ENCODE measurements around the gene KLHL4.
"Not testable (repeated sequence)": the region's sequence is repeated elsewhere in the genome, so short reads cannot be mapped to it uniquely, and the experiment has no call there.

The KLHL4 gene, protein sequence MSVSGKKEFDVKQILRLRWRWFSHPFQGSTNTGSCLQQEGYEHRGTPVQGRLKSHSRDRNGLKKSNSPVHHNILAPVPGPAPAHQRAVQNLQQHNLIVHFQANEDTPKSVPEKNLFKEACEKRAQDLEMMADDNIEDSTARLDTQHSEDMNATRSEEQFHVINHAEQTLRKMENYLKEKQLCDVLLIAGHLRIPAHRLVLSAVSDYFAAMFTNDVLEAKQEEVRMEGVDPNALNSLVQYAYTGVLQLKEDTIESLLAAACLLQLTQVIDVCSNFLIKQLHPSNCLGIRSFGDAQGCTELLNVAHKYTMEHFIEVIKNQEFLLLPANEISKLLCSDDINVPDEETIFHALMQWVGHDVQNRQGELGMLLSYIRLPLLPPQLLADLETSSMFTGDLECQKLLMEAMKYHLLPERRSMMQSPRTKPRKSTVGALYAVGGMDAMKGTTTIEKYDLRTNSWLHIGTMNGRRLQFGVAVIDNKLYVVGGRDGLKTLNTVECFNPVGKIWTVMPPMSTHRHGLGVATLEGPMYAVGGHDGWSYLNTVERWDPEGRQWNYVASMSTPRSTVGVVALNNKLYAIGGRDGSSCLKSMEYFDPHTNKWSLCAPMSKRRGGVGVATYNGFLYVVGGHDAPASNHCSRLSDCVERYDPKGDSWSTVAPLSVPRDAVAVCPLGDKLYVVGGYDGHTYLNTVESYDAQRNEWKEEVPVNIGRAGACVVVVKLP

DNA sequence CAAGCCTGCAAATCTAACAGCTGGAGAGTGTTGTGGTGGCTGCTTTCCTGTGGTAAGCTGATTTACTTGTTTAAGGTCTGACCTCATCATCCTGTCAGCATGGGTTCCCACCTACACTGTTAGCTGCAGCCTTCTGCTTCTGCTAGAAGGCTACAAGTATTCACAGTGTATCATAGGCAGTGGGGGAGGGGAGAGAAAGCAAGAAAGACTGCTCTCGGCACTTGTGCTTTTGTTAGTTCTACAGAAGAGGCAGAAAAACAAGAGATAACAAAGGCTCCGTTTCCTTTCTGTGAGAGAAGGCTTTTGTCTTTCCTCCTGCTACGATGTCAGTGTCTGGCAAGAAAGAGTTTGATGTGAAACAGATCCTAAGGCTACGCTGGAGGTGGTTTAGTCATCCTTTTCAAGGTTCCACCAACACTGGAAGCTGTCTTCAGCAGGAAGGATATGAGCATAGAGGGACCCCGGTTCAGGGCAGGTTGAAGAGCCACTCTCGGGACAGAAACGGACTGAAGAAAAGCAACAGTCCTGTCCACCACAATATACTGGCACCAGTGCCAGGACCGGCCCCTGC is at the start of gene KLHL4:
KLHL4 (plus strand) TSS at position 232 of the 571 bp plus-strand sequence; CDS start at position 324, 92 bp downstream.
- no peak within 1 kb of the TSS for H3K27ac ChIP-seq (ENCODE audit: low read depth, low read length)
- H3K9ac ChIP-seq (ENCODE audit: low read length): peak within 1 kb of the TSS; percentile 24
- H3K4me1 ChIP-seq (ENCODE audit: insufficient read depth, low read length): no peaks in the 10 kb centered on the region
- H3K36me3 ChIP-seq (ENCODE audit: insufficient read depth, low read length): no peaks in the 10 kb centered on the region
- H3K9me3 ChIP-seq (ENCODE audit: low read length): no peaks in the 10 kb centered on the region
- peak within 1 kb of the TSS in 1 of 2 donors; percentile 44 for H3K4me3 ChIP-seq (ENCODE audit: low read depth in 1 of 2, low read length in 2 of 2)
- no peaks in the 10 kb centered on the region for H3K27me3 ChIP-seq (ENCODE audit: control insufficient read depth in 1 of 2, insufficient read depth in 2 of 2, low read length in 2 of 2)

DNA sequence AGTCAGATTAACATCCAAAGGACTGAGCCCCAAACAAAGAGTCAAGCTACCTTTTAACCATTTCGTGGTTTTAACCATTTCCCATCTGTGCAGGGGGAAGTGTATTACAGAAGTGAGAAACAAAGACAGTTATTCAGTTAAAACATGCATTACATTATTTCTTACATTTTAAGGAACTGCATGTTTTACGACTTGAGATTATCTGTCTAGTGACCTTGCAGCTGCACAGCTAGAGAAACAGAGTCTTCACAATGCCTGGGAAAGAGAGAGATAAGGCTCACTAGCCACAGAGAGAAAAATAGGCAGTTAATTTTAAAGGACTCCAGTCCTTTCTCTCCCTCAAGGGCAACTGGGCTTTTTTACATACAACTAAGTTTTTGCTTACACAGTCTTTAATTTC is 48.7 kb upstream of the KLHL4 start:
- no peaks in the 10 kb centered on the region for H3K27me3 ChIP-seq (ENCODE audit: control insufficient read depth in 1 of 2, insufficient read depth in 2 of 2, low read length in 2 of 2)

DNA sequence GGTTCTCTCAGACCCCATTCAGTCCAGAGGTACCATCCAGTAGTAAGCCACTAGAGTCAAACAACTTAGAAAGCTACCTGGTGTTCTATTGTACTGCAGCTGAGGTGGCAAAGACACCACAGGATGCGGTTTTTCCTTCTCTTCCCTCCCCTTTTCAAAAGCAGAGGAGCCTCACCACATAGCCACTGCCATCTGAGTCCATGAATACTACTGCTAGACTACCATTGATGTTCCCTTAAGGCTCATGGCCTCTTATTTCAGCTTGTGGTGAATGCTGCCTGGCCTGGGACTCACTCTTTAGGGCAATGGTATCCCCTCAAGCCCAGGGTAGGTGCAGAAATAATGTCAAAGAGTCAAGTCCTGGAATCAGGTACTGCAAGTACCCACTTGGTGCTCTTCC is 41.8 kb upstream of the KLHL4 start:
- Histone ChIP-seq H3K27me3 (ENCODE audit: control insufficient read depth in 1 of 2, insufficient read depth in 2 of 2, low read length in 2 of 2) (peaks cover 0 to 4% of the 10 kb centered on the region in 2 donors), H3K9me3 (ENCODE audit: low read length) (no peaks in the 10 kb centered on the region), H3K36me3 (ENCODE audit: insufficient read depth, low read length) (no peaks in the 10 kb centered on the region), H3K4me3 (ENCODE audit: low read depth in 1 of 2, low read length in 2 of 2) (no peak overlapping the region), H3K4me1 (ENCODE audit: insufficient read depth, low read length) (no peaks in the 10 kb centered on the region), H3K9ac (ENCODE audit: low read length) (no peak overlapping the region), H3K27ac (ENCODE audit: low read depth, low read length) (no peak overlapping the region)

More for the DNA sequence above, 48.7 kb upstream of the KLHL4 start:
- no peaks in the 10 kb centered on the region for H3K9me3 ChIP-seq (ENCODE audit: low read length)
- no peaks in the 10 kb centered on the region for H3K4me1 ChIP-seq (ENCODE audit: insufficient read depth, low read length)
- no peak overlapping the region for H3K27ac ChIP-seq (ENCODE audit: low read depth, low read length)
- H3K36me3 ChIP-seq (ENCODE audit: insufficient read depth, low read length): no peaks in the 10 kb centered on the region
- no peak overlapping the region for H3K4me3 ChIP-seq (ENCODE audit: low read depth in 1 of 2, low read length in 2 of 2)
- H3K9ac ChIP-seq (ENCODE audit: low read length): no peak overlapping the region

DNA sequence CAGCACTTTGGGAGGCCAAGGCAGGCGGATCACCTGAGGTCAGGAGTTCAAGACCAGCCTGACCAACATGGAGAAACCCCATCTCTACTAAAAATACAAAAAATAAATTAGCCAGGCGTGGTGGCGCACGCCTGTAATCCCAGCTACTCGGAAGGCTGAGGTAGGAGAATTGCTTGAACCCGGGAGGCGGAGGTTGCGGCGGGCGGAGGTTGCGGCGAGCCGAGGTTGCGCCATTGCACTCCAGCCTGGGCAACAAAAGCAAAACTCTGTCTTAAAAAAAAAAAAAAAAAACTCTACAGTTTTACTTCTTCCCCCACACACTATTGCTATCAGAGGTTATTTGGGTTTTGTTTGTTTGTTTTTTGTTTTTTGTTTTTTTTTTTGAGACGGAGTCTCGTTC is 38.9 kb upstream of the KLHL4 start:
- H3K27ac ChIP-seq (ENCODE audit: low read depth, low read length); H3K9ac ChIP-seq (ENCODE audit: low read length); H3K4me1 ChIP-seq (ENCODE audit: insufficient read depth, low read length): not testable (repeated sequence)

DNA sequence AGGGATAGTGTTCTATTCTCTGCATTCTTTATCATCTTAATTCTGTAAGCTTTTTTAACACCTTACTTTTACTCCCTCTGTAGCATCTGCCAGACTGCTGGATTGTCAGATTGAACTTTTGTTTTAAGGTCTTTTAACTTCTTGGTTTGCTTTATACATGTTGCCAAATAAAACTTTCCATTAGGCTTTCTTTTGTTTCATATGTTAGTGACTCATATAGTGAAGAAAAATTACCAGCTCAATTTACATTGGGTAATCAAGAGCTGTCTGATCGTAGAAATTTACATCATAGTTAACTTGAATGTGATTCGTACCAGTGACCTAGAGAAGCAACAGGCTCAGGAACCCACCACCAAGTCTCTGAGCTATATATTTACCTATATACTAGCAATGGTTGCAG is 28.5 kb upstream of the KLHL4 start:
- no peaks in the 10 kb centered on the region for H3K9me3 ChIP-seq (ENCODE audit: low read length)
- H3K4me3 ChIP-seq (ENCODE audit: low read depth in 1 of 2, low read length in 2 of 2): no peak overlapping the region
- H3K4me1 ChIP-seq (ENCODE audit: insufficient read depth, low read length): no peaks in the 10 kb centered on the region
- no peak overlapping the region for H3K9ac ChIP-seq (ENCODE audit: low read length)
- H3K36me3 ChIP-seq (ENCODE audit: insufficient read depth, low read length): no peaks in the 10 kb centered on the region
- H3K27me3 ChIP-seq (ENCODE audit: control insufficient read depth in 1 of 2, insufficient read depth in 2 of 2, low read length in 2 of 2): no peaks in the 10 kb centered on the region
- no peak overlapping the region for H3K27ac ChIP-seq (ENCODE audit: low read depth, low read length)

More for the DNA sequence above, 38.9 kb upstream of the KLHL4 start:
- H3K4me3 ChIP-seq (ENCODE audit: low read depth in 1 of 2, low read length in 2 of 2); H3K27me3 ChIP-seq (ENCODE audit: control insufficient read depth in 1 of 2, insufficient read depth in 2 of 2, low read length in 2 of 2); H3K36me3 ChIP-seq (ENCODE audit: insufficient read depth, low read length); H3K9me3 ChIP-seq (ENCODE audit: low read length): not testable (repeated sequence)

DNA sequence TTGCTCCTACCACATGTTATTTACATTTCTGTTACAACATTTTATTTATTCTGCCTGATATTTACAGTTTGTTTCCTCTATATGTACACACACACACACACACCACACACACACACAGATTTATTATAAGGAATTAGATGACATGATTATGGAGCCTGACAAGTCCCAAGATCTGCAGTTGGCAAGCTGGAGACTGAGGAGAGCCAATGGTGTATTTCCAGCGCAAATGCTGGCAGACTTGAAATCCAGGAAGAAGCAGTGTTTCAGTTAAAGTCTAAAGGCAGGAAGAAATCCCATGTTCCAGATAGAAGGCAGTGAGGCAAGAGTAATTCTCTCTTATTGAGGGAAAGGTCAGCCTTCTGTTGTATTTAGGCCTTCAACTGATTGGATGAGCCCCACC is 1.8 kb upstream of the KLHL4 start:
- H3K4me1 ChIP-seq (ENCODE audit: insufficient read depth, low read length): no peaks in the 10 kb centered on the region
- H3K27ac ChIP-seq (ENCODE audit: low read depth, low read length): no peak overlapping the region
- no peaks in the 10 kb centered on the region for H3K36me3 ChIP-seq (ENCODE audit: insufficient read depth, low read length)
- H3K9ac ChIP-seq (ENCODE audit: low read length): no peak overlapping the region
- H3K4me3 ChIP-seq (ENCODE audit: low read depth in 1 of 2, low read length in 2 of 2): no peak overlapping the region
- no peaks in the 10 kb centered on the region for H3K27me3 ChIP-seq (ENCODE audit: control insufficient read depth in 1 of 2, insufficient read depth in 2 of 2, low read length in 2 of 2)
- H3K9me3 ChIP-seq (ENCODE audit: low read length): no peaks in the 10 kb centered on the region

DNA sequence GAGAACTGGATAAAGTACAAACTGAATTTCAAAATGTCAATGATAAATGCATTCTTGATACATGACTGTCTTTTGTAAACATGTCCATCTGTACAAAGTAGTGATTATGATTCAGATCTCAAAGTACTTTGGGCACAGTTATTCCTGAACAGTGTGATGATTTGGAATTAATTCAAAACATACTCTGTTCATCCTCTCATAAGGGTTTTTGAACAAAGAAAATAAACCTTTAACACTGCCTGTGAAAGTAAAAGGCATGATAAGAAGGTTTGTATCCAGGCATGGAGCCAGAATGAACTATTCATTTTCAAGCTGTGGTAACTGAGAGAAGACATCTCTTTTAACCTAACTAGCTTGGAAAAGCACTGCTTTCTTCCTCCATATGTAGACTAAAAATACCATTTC is 883 bp upstream of the KLHL4 start:
- H3K27me3 ChIP-seq (ENCODE audit: control insufficient read depth in 1 of 2, insufficient read depth in 2 of 2, low read length in 2 of 2): no peaks in the 10 kb centered on the region
- no peak overlapping the region for H3K9ac ChIP-seq (ENCODE audit: low read length)
- no peak overlapping the region for H3K27ac ChIP-seq (ENCODE audit: low read depth, low read length)
- H3K4me3 ChIP-seq (ENCODE audit: low read depth in 1 of 2, low read length in 2 of 2): no peak overlapping the region
- no peaks in the 10 kb centered on the region for H3K36me3 ChIP-seq (ENCODE audit: insufficient read depth, low read length)
- H3K9me3 ChIP-seq (ENCODE audit: low read length): no peaks in the 10 kb centered on the region
- no peaks in the 10 kb centered on the region for H3K4me1 ChIP-seq (ENCODE audit: insufficient read depth, low read length)

DNA sequence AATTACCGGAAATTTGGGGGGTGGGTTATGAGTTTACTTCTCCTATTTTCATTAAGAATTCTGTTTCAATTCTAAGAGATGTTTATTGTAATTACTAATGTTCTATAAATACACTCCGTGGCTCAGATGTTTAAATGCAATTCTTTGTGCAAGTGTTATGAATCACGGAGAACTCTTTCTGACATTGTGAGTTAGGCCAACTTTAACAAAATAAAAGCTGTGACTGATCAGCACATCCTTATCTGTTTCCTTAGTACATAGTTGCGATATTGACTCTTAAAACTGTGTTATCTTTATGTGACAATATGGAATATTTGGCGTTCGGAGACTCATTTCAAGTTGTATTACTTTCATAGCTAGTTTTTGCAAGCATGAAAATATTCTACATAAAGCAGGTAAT is 902 bp downstream of the KLHL4 start:
- H3K36me3 ChIP-seq (ENCODE audit: insufficient read depth, low read length): no peaks in the 10 kb centered on the region
- no peak overlapping the region for H3K27ac ChIP-seq (ENCODE audit: low read depth, low read length)
- H3K9me3 ChIP-seq (ENCODE audit: low read length): no peaks in the 10 kb centered on the region
- peak overlapping the region in 1 of 2 donors; percentile 44 for H3K4me3 ChIP-seq (ENCODE audit: low read depth in 1 of 2, low read length in 2 of 2)
- no peaks in the 10 kb centered on the region for H3K4me1 ChIP-seq (ENCODE audit: insufficient read depth, low read length)
- H3K27me3 ChIP-seq (ENCODE audit: control insufficient read depth in 1 of 2, insufficient read depth in 2 of 2, low read length in 2 of 2): no peaks in the 10 kb centered on the region
- H3K9ac ChIP-seq (ENCODE audit: low read length): no peak overlapping the region

DNA sequence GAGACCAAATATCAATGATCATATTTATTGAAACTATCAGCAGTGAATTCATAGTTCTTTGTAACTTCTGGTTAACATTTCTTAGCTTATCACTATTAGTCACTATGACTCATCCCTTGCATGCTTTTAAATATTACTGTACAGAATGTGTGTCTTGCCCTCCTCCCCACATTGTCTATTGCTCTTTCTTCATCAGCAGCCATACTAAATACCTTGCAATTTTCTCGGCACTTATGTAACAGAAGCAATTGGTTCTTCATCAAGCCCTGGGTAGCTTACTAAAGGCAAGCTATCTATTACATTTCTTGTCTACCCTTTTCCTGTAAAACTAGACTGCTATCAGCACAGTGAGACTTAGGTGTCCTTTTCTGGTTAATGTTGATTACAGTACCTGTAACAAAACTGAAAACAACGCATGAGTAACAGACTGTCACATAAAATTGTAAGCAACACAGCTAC is 8.2 kb downstream of the KLHL4 start:
- Histone ChIP-seq H3K27ac (ENCODE audit: low read depth, low read length) (no peak overlapping the region), H3K36me3 (ENCODE audit: insufficient read depth, low read length) (no peaks in the 10 kb centered on the region), H3K27me3 (ENCODE audit: control insufficient read depth in 1 of 2, insufficient read depth in 2 of 2, low read length in 2 of 2) (no peaks in the 10 kb centered on the region), H3K4me1 (ENCODE audit: insufficient read depth, low read length) (no peaks in the 10 kb centered on the region), H3K4me3 (ENCODE audit: low read depth in 1 of 2, low read length in 2 of 2) (no peak overlapping the region), H3K9me3 (ENCODE audit: low read length) (no peaks in the 10 kb centered on the region), H3K9ac (ENCODE audit: low read length) (no peak overlapping the region)

DNA sequence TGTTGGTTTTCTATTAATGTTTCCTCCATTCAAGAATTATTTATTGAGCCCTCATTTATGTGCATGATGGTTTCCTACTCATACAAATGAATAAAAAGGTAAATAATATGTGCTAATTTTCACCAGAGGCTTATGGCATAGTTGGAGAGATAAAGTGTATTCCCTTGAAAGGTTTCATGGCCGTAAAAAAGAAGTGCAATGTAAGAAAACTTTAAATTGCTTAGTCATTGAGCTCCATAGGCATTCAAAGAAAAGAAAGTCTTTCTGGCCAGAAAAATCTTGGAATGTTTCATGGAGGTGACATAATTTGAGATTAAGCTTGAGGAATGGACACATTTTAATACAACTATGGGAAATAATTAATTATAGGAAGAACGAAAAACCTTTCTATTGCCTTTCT is 8.7 kb downstream of the KLHL4 start:
- H3K4me3 ChIP-seq (ENCODE audit: low read depth in 1 of 2, low read length in 2 of 2): no peak overlapping the region

DNA sequence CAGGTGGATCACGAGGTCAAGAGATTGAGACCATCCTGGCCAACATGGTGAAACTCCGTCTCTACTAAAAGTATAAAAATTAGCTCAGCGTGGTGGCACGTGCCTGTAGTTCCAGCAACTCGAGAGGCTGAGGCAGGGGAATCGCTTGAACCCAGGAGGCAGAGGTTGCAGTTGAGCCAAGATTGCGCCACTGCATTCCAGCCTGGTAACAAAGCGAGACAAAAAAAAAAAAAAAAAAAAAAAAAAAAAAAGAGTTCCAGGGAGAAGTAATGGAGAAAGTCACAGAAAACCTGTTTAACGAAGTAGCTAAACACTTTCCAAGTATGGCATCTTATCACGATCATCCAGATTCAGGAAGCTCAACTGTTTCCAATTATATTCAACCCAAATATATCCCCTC is 10.9 kb downstream of the KLHL4 start:
- Histone ChIP-seq H3K9ac (ENCODE audit: low read length) (no peak overlapping the region), H3K27me3 (ENCODE audit: control insufficient read depth in 1 of 2, insufficient read depth in 2 of 2, low read length in 2 of 2) (no peaks in the 10 kb centered on the region), H3K27ac (ENCODE audit: low read depth, low read length) (no peak overlapping the region), H3K36me3 (ENCODE audit: insufficient read depth, low read length) (no peaks in the 10 kb centered on the region), H3K4me1 (ENCODE audit: insufficient read depth, low read length) (no peaks in the 10 kb centered on the region), H3K4me3 (ENCODE audit: low read depth in 1 of 2, low read length in 2 of 2) (no peak overlapping the region), H3K9me3 (ENCODE audit: low read length) (no peaks in the 10 kb centered on the region)

More for the DNA sequence above, 8.7 kb downstream of the KLHL4 start:
- H3K36me3 ChIP-seq (ENCODE audit: insufficient read depth, low read length): no peaks in the 10 kb centered on the region
- H3K9ac ChIP-seq (ENCODE audit: low read length): no peak overlapping the region
- H3K4me1 ChIP-seq (ENCODE audit: insufficient read depth, low read length): no peaks in the 10 kb centered on the region
- H3K9me3 ChIP-seq (ENCODE audit: low read length): no peaks in the 10 kb centered on the region
- no peaks in the 10 kb centered on the region for H3K27me3 ChIP-seq (ENCODE audit: control insufficient read depth in 1 of 2, insufficient read depth in 2 of 2, low read length in 2 of 2)
- H3K27ac ChIP-seq (ENCODE audit: low read depth, low read length): no peak overlapping the region

Measured in muscle layer of colon (tissue), 2 donors.